Activated CD4-positive, alpha-beta memory T cell treated with anti-CD3 and anti-CD28 coated beads for 36 hours (primary cell): ENCODE results near the gene IL4I1. TPM values are rescaled to one million over a fixed set of nuclear protein-coding genes. Genes with fewer than 3 reads are reported as not detected.

Experiments
- CTCF ChIA-PET: fragments of 350-600 bp; sonication (Branson Sonifier 250); formaldehyde crosslinking; loops from one replicate; lab custom pipeline; 2021; ENCODE audit warnings: antibody characterized with exemption, inconsistent platforms; lab: Charles Lee
- POLR2A ChIA-PET: fragments of 350-600 bp; sonication (Branson Sonifier 250); formaldehyde crosslinking; loops from one replicate; lab custom pipeline; 2021; ENCODE audit warnings: antibody characterized with exemption; lab: Charles Lee
- DNase-seq: peaks from one replicate; pipeline ENCODE4 v3.0.0-alpha.2; 2020
- H3K27ac Mint-ChIP-seq: one replicate; pipeline ENCODE4 v1.8.0; 2021; ENCODE audit warnings: mixed read lengths
- H3K27me3 Mint-ChIP-seq: one replicate; pipeline ENCODE4 v1.8.0; 2021; ENCODE audit warnings: mixed read lengths
- H3K36me3 Mint-ChIP-seq: one replicate; pipeline ENCODE4 v1.8.0; 2021; ENCODE audit warnings: mixed read lengths
- H3K4me1 Mint-ChIP-seq: one replicate; pipeline ENCODE4 v1.8.0; 2021; ENCODE audit warnings: low read depth, mixed read lengths
- H3K4me3 Mint-ChIP-seq: one replicate; pipeline ENCODE4 v1.8.0; 2021; ENCODE audit warnings: mild to moderate bottlenecking, mixed read lengths
- H3K9me3 Mint-ChIP-seq: one replicate; pipeline ENCODE4 v1.8.0; 2021; ENCODE audit warnings: mixed read lengths
- intact Hi-C: fragments of 100-400 bp; cut with micrococcal nuclease; formaldehyde crosslinking; loops from one replicate; pipeline ENCODE4 v1.15.1; 2023
- total RNA-seq, 2 experiments: library from RNA; stranded (reverse); gene quantifications; one replicate each; pipeline ENCODE4 v1.2.3, GENCODE V29; 2021

IL4I1 gene
- total RNA-seq, 2 experiments from 2014 or later, result 108 to 111 TPM

- peak; percentile 65 for DNase-seq
- POLR2A ChIA-PET, result interaction anchor here (0.8 to 2.9 kb wide), 5 partner anchors 12 to 53 kb away, joined by 3 to 21 read pairs (median 7); partner anchors contain the start of genes ATF5, IL4I1 and NUP62
- Mint-ChIP-seq H3K4me1 (peaks cover 34% of the 10 kb centered on the region), H3K27me3 (no peaks in the 10 kb centered on the region), H3K4me3 (no peak overlapping the region), H3K36me3 (peaks cover 21% of the 10 kb centered on the region), H3K9me3 (no peaks in the 10 kb centered on the region), H3K27ac (no peak overlapping the region)
- intact Hi-C loops, result loop anchor here (1.0 to 5.0 kb wide), 3 partner anchors 234 to 1237 kb away; partner anchors contain the start of genes RPS11 and SCAF1
- CTCF ChIA-PET, result interaction anchor here (1.5 kb wide), 1 partner anchor 15 kb away, joined by 4 read pairs; no protein-coding TSS in a partner anchor
These were observed 20.7 kb downstream of the IL4I1 start for GRCh38 chr19:49875857-49876421.

GRCh38 chr19:49875177-49875576 is 21.5 kb downstream of the IL4I1 start:
- Mint-ChIP-seq H3K9me3 (no peaks in the 10 kb centered on the region), H3K27me3 (no peaks in the 10 kb centered on the region), H3K4me3 (no peak overlapping the region), H3K36me3 (peaks cover 15% of the 10 kb centered on the region), H3K27ac (no peak overlapping the region), H3K4me1 (peaks cover 38% of the 10 kb centered on the region)
- ChIA-PET CTCF (no interaction called here), POLR2A (interaction anchor here (1.0 to 2.3 kb wide), 2 partner anchors 17 to 22 kb away, joined by 4 to 14 read pairs; partner anchors contain the start of gene IL4I1)
- DNase-seq, result no peak
- intact Hi-C loops, result loop anchor here (5.0 kb wide), 1 partner anchor 378 kb away; the partner anchor contains the start of gene RPS11

- Mint-ChIP-seq H3K9me3 (no peaks in the 10 kb centered on the region), H3K4me1 (peaks cover 39% of the 10 kb centered on the region), H3K4me3 (no peak overlapping the region), H3K36me3 (peaks cover 13% of the 10 kb centered on the region), H3K27me3 (no peaks in the 10 kb centered on the region), H3K27ac (no peak overlapping the region)
- DNase-seq, result no peak
- intact Hi-C loops, result loop anchor here (5.0 kb wide), 1 partner anchor 377 kb away; the partner anchor contains the start of gene RPS11
- ChIA-PET CTCF (no interaction called here), POLR2A (no interaction called here)
These were observed 22.1 kb downstream of the IL4I1 start for GRCh38 chr19:49874503-49875157.

GRCh38 chr19:49873834-49874233 is 22.9 kb downstream of the IL4I1 start:
- ChIA-PET CTCF (no interaction called here), POLR2A (no interaction called here)
- H3K9me3 Mint-ChIP-seq, result no peaks in the 10 kb centered on the region
- no peaks in the 10 kb centered on the region for H3K27me3 Mint-ChIP-seq
- no peak overlapping the region for H3K27ac Mint-ChIP-seq
- no peak overlapping the region for H3K4me3 Mint-ChIP-seq
- H3K4me1 Mint-ChIP-seq, result peaks cover 33% of the 10 kb centered on the region
- peaks cover 6% of the 10 kb centered on the region for H3K36me3 Mint-ChIP-seq
- intact Hi-C loops, result no loop called here
- DNase-seq, result no peak

GRCh38 chr19:49873129-49873521 is 23.6 kb downstream of the IL4I1 start:
- H3K4me1 Mint-ChIP-seq, result peaks cover 35% of the 10 kb centered on the region
- POLR2A ChIA-PET, result no interaction called here

GRCh38 chr19:49872245-49873128 is 24.2 kb downstream of the IL4I1 start:
- Mint-ChIP-seq H3K4me1 (peaks cover 39% of the 10 kb centered on the region), H3K27ac (peak overlapping the region; percentile 31), H3K9me3 (no peaks in the 10 kb centered on the region), H3K4me3 (no peak overlapping the region), H3K27me3 (no peaks in the 10 kb centered on the region), H3K36me3 (peaks cover 2% of the 10 kb centered on the region)
- CTCF ChIA-PET, result no interaction called here
- POLR2A ChIA-PET, result no interaction called here
- intact Hi-C loops, result no loop called here
- no peak for DNase-seq

More at GRCh38 chr19:49873129-49873521, 23.6 kb downstream of the IL4I1 start:
- Mint-ChIP-seq H3K27ac (no peak overlapping the region), H3K36me3 (peaks cover 5% of the 10 kb centered on the region), H3K9me3 (no peaks in the 10 kb centered on the region), H3K4me3 (no peak overlapping the region), H3K27me3 (no peaks in the 10 kb centered on the region)
- CTCF ChIA-PET, result no interaction called here
- DNase-seq, result no peak
- intact Hi-C loops, result no loop called here

GRCh38 chr19:49871349-49871985 is 25.2 kb downstream of the IL4I1 start:
- Mint-ChIP-seq H3K4me3 (no peak overlapping the region), H3K36me3 (peaks cover 8% of the 10 kb centered on the region), H3K9me3 (no peaks in the 10 kb centered on the region), H3K27me3 (no peaks in the 10 kb centered on the region), H3K4me1 (peaks cover 44% of the 10 kb centered on the region), H3K27ac (peak overlapping the region; percentile 31)
- ChIA-PET POLR2A (no interaction called here), CTCF (no interaction called here)
- intact Hi-C loops, result no loop called here
- DNase-seq, result no peak

GRCh38 chr19:49870309-49870901 is 26.3 kb downstream of the IL4I1 start:
- DNase-seq, result no peak
- no peak overlapping the region for H3K4me3 Mint-ChIP-seq
- ChIA-PET CTCF (interaction anchor here (1.3 kb wide), 1 partner anchor 25 kb away, joined by 3 read pairs; no protein-coding TSS in a partner anchor), POLR2A (interaction anchor here (1.2 to 1.3 kb wide), 2 partner anchors 25 to 41 kb away, joined by 6 to 7 read pairs; no protein-coding TSS in a partner anchor)
- no peaks in the 10 kb centered on the region for H3K9me3 Mint-ChIP-seq
- H3K27ac Mint-ChIP-seq, result no peak overlapping the region
- H3K4me1 Mint-ChIP-seq, result peaks cover 51% of the 10 kb centered on the region
- no peaks in the 10 kb centered on the region for H3K27me3 Mint-ChIP-seq
- intact Hi-C loops, result no loop called here
- peaks cover 13% of the 10 kb centered on the region for H3K36me3 Mint-ChIP-seq

GRCh38 chr19:49869484-49870308 is 27.0 kb downstream of the IL4I1 start:
- no peak overlapping the region for H3K27ac Mint-ChIP-seq
- H3K4me3 Mint-ChIP-seq, result no peak overlapping the region
- H3K27me3 Mint-ChIP-seq, result no peaks in the 10 kb centered on the region
- peaks cover 18% of the 10 kb centered on the region for H3K36me3 Mint-ChIP-seq
- intact Hi-C loops, result loop anchor here (1.0 to 5.0 kb wide), 5 partner anchors 8 to 277 kb away; partner anchors contain the start of genes AKT1S1, MED25, PRMT1 and PRR12
- peaks cover 50% of the 10 kb centered on the region for H3K4me1 Mint-ChIP-seq
- ChIA-PET CTCF (interaction anchor here (1.0 to 1.3 kb wide), 4 partner anchors 12 to 26 kb away, joined by 3 to 4 read pairs (median 3); partner anchors contain the start of gene PTOV1), POLR2A (interaction anchor here (0.6 to 1.3 kb wide), 9 partner anchors 11 to 311 kb away, joined by 3 to 8 read pairs (median 5); partner anchors contain the start of genes ATF5, IL4I1, NUP62 and PTOV1)
- DNase-seq, result peak; percentile 96
- H3K9me3 Mint-ChIP-seq, result no peaks in the 10 kb centered on the region

- H3K27me3 Mint-ChIP-seq, result no peaks in the 10 kb centered on the region
- no peaks in the 10 kb centered on the region for H3K9me3 Mint-ChIP-seq
- CTCF ChIA-PET, result interaction anchor here (1.0 to 1.3 kb wide), 5 partner anchors 11 to 26 kb away, joined by 3 to 4 read pairs (median 3); partner anchors contain the start of gene PTOV1
- H3K27ac Mint-ChIP-seq, result no peak overlapping the region
- intact Hi-C loops, result loop anchor here (1.0 to 5.0 kb wide), 5 partner anchors 8 to 277 kb away; partner anchors contain the start of genes AKT1S1, MED25, PRMT1 and PRR12
- H3K4me3 Mint-ChIP-seq, result no peak overlapping the region
- peaks cover 25% of the 10 kb centered on the region for H3K36me3 Mint-ChIP-seq
- peaks cover 51% of the 10 kb centered on the region for H3K4me1 Mint-ChIP-seq
- DNase-seq, result no peak
- POLR2A ChIA-PET, result interaction anchor here (0.6 to 1.3 kb wide), 8 partner anchors 10 to 310 kb away, joined by 3 to 8 read pairs (median 5); partner anchors contain the start of genes ATF5, IL4I1, NUP62 and PTOV1
These were observed 27.6 kb downstream of the IL4I1 start for GRCh38 chr19:49869009-49869483.
